HCT116 (cell line): ENCODE measurements around the gene KHDC1L. TPM values are rescaled to one million over a fixed set of nuclear protein-coding genes. Genes with fewer than 3 reads are reported as not detected.
"Not testable (repeated sequence)": the region's sequence is repeated elsewhere in the genome, so short reads cannot be mapped to it uniquely, and the experiment has no call there.

Experiments used
- ATAC-seq: fragments of 200-7000 bp; cut with Tn5 transposase; 2 replicates; pipeline ENCODE4 v1.9.1; 2020; ENCODE audit warnings: mild to moderate bottlenecking, moderate library complexity
- BruUV-seq: library from RNA; stranded (reverse); fragments of 400-500 nt; replicated peaks from 2 replicates; lab custom pipeline; 2021; lab: Mats Ljungman, UMichigan
- CTCF ChIA-PET: fragments of 300-600 bp; sonication (Branson Sonifier 250); formaldehyde crosslinking; loops from one replicate; lab custom pipeline; 2021; ENCODE audit warnings: antibody characterized with exemption; lab: Charles Lee
- POLR2A ChIA-PET: fragments of 300-600, 350-600 bp; sonication (Branson Sonifier 250); formaldehyde crosslinking; loops from one replicate; lab custom pipeline; 2021; ENCODE audit warnings: antibody characterized with exemption; lab: Charles Lee
- RAD21 ChIA-PET, 2 experiments: fragments of 300-600 bp; sonication (Branson Sonifier 250); formaldehyde crosslinking; loops; one replicate each; lab custom pipeline; 2023; ENCODE audit warnings: low total read pairs in 2 of 2; ENCODE audit not compliant: uncharacterized antibody in 2 of 2, unreplicated experiment in 2 of 2, low non-redundant PET in 1 of 2; lab: Charles Lee
- DNase-seq: peaks from one replicate; pipeline ENCODE4 v3.0.0-alpha.2; 2010; ENCODE audit warnings: low read depth, low spot score
- H2AFZ ChIP-seq: fragments of 200-600 bp; shearing (Covaris generic), sonication (generic); 2 replicates; pipeline ENCODE4 v1.6.1; 2017; ENCODE audit warnings: low read depth, mixed run types, mixed read lengths, antibody characterized with exemption, low read length; ENCODE audit not compliant: poor library complexity, severe bottlenecking
- H3K27ac ChIP-seq: 2 replicates; pipeline ENCODE4 v1.5.1; 2012; ENCODE audit warnings: low read depth, low read length
- H3K27me3 ChIP-seq: fragments of 200-600 bp; sonication (generic); 2 replicates; pipeline ENCODE4 v1.6.1; 2016; ENCODE audit warnings: mixed run types, low read length, mixed read lengths; ENCODE audit not compliant: insufficient read depth
- H3K36me3 ChIP-seq, 2 experiments: fragments of 200-500 bp in 1 of 2; fragments of 200-600 bp in 1 of 2; sonication (Bioruptor generic) in 1 of 2; sonication (generic) in 1 of 2; 2 replicates each; pipeline versions ENCODE4 v1.5.1 to v1.6.1; 2014 to 2016; ENCODE audit warnings: low read length in 2 of 2, inconsistent platforms in 1 of 2, mixed read lengths in 1 of 2, mixed run types in 1 of 2; ENCODE audit not compliant: insufficient read depth in 2 of 2, control insufficient read depth in 1 of 2
- H3K4me1 ChIP-seq, 2 experiments: fragments of 200-600 bp in 1 of 2; sonication (generic) in 1 of 2; 2 replicates each; pipeline versions ENCODE4 v1.5.1 to v1.6.1; 2012 to 2017; ENCODE audit warnings: low read length in 2 of 2, inconsistent platforms in 1 of 2, mild to moderate bottlenecking in 1 of 2, mixed read lengths in 1 of 2, mixed run types in 1 of 2, moderate library complexity in 1 of 2; ENCODE audit not compliant: insufficient read depth in 2 of 2, control insufficient read depth in 1 of 2
- H3K4me2 ChIP-seq: fragments of 200-600 bp; sonication (generic); 2 replicates; pipeline ENCODE4 v1.6.1; 2017; ENCODE audit warnings: mixed run types, low read length, mixed read lengths
- H3K4me3 ChIP-seq, 2 experiments: fragments of 200-600 bp in 1 of 2; sonication (generic) in 1 of 2; replicated peaks in 1 of 2; 2 replicates each; pipeline ENCODE4 v1.5.1; 2011 to 2016; ENCODE audit warnings: low read length in 2 of 2, control low read depth in 1 of 2, low read depth in 1 of 2, mild to moderate bottlenecking in 1 of 2, mixed read lengths in 1 of 2, mixed run types in 1 of 2
- H3K79me2 ChIP-seq: fragments of 200-600 bp; sonication (generic); 2 replicates; pipeline ENCODE4 v1.6.1; 2017; ENCODE audit warnings: mild to moderate bottlenecking, mixed run types, low read length, moderate library complexity, mixed read lengths; ENCODE audit not compliant: insufficient read depth
- H3K9ac ChIP-seq: fragments of 200-600 bp; sonication (generic); 2 replicates; pipeline ENCODE4 v1.6.1; 2016; ENCODE audit warnings: low read length, mixed read lengths
- H3K9me2 ChIP-seq: fragments of 200-600 bp; sonication (generic), shearing (Covaris generic); 2 replicates; pipeline ENCODE4 v1.6.1; 2017; ENCODE audit warnings: mixed run types, mild to moderate bottlenecking, moderate library complexity; ENCODE audit not compliant: insufficient read depth
- H3K9me3 ChIP-seq, 2 experiments: fragments of 200-500 bp in 1 of 2; fragments of 200-600 bp in 1 of 2; sonication (Bioruptor generic) in 1 of 2; sonication (generic) in 1 of 2; 2 replicates each; pipeline ENCODE4 v1.6.1; 2014 to 2017; ENCODE audit warnings: low read length in 2 of 2, mixed read lengths in 2 of 2, inconsistent platforms in 1 of 2, low read depth in 1 of 2, mild to moderate bottlenecking in 1 of 2, mixed run types in 1 of 2, moderate library complexity in 1 of 2; ENCODE audit not compliant: control insufficient read depth in 1 of 2, insufficient read depth in 1 of 2
- H4K20me1 ChIP-seq: fragments of 200-600 bp; sonication (generic), shearing (Covaris generic); 2 replicates; pipeline ENCODE4 v1.6.1; 2017; ENCODE audit warnings: mixed run types, mild to moderate bottlenecking, moderate library complexity; ENCODE audit not compliant: insufficient read depth
- EGR1 ChIP-seq: IDR thresholded peaks from 2 replicates; pipeline ENCODE4 v1.6.1; 2012; ENCODE audit warnings: low read depth
- intact Hi-C: fragments of 100-400 bp; cut with micrococcal nuclease; formaldehyde crosslinking; loops from 2 replicates; pipeline ENCODE4 v1.10.0; 2022
- total RNA-seq: library from RNA; stranded (reverse); gene quantifications from one replicate; pipeline ENCODE4 v1.2.1, GENCODE V29; 2021; ENCODE audit not compliant: unreplicated experiment
- TF ChIP-seq, protein P1 (sequence below), 3 experiments: fragments of 200-600 bp in 1 of 3; sonication (generic) in 1 of 3; IDR thresholded peaks in 2 of 3; conservative IDR thresholded peaks in 1 of 3; 2 replicates each; pipeline ENCODE4 v1.5.1; 2012 to 2017; ENCODE audit warnings: low read depth in 2 of 3, low read length in 2 of 3, antibody characterized with exemption in 1 of 3, borderline replicate concordance in 1 of 3, control low read depth in 1 of 3, mild to moderate bottlenecking in 1 of 3, mixed read lengths in 1 of 3, mixed run types in 1 of 3, moderate library complexity in 1 of 3; ENCODE audit not compliant: insufficient read depth in 1 of 3

Gene KHDC1L
- total RNA-seq, 1 experiment from 2014 or later: 5.4 TPM

- POLR2A ChIA-PET: no interaction called here
- no TSS peak for BruUV-seq
- no peaks in the 10 kb centered on the region for H3K9me3 ChIP-seq
- no peak for DNase-seq
- H3K4me1 ChIP-seq: no peaks in the 10 kb centered on the region
- ATAC-seq: peak; percentile 34; the same call in 1 of the 2 replicates
- H4K20me1 ChIP-seq: no peaks in the 10 kb centered on the region
- intact Hi-C loops: no loop called here
- H3K27me3 ChIP-seq: no peaks in the 10 kb centered on the region
- no peak overlapping the region for H3K4me3 ChIP-seq
- no peaks in the 10 kb centered on the region for H3K79me2 ChIP-seq
- CTCF ChIA-PET: no interaction called here
- H3K4me2 ChIP-seq: no peak overlapping the region
- RAD21 ChIA-PET: no interaction called here
- no peak overlapping the region for H3K9ac ChIP-seq
- H3K9me2 ChIP-seq: no peaks in the 10 kb centered on the region
- no peaks in the 10 kb centered on the region for H3K36me3 ChIP-seq
- TF ChIP-seq, protein P1, sequence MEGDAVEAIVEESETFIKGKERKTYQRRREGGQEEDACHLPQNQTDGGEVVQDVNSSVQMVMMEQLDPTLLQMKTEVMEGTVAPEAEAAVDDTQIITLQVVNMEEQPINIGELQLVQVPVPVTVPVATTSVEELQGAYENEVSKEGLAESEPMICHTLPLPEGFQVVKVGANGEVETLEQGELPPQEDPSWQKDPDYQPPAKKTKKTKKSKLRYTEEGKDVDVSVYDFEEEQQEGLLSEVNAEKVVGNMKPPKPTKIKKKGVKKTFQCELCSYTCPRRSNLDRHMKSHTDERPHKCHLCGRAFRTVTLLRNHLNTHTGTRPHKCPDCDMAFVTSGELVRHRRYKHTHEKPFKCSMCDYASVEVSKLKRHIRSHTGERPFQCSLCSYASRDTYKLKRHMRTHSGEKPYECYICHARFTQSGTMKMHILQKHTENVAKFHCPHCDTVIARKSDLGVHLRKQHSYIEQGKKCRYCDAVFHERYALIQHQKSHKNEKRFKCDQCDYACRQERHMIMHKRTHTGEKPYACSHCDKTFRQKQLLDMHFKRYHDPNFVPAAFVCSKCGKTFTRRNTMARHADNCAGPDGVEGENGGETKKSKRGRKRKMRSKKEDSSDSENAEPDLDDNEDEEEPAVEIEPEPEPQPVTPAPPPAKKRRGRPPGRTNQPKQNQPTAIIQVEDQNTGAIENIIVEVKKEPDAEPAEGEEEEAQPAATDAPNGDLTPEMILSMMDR (IDR thresholded peaks at IDR 0.05 in 2 of 3, conservative IDR thresholded peaks at IDR 0.05 in 1 of 3; ENCODE audit: borderline replicate concordance in 1 of 3, insufficient read depth in 1 of 3, low read depth in 2 of 3, low read length in 2 of 3): 0 out of 6 replicates have a peak, but pooled peaks of 1 of the 3 experiments have one; percentile 8
- no peak for TF ChIP-seq EGR1
- no peak overlapping the region for H2AFZ ChIP-seq
- no peak overlapping the region for H3K27ac ChIP-seq
These were observed 33.4 kb upstream of the KHDC1L start for GRCh38 chr6:73258721-73259120.

GRCh38 chr6:73254323-73254722 lies 29.0 kb upstream of the KHDC1L start:
- intact Hi-C loops, H3K79me2 ChIP-seq, H3K9me3 ChIP-seq, H3K27ac ChIP-seq, H2AFZ ChIP-seq, POLR2A ChIA-PET, H3K4me2 ChIP-seq, H3K9me2 ChIP-seq, H3K4me3 ChIP-seq, H4K20me1 ChIP-seq, H3K27me3 ChIP-seq, H3K36me3 ChIP-seq, H3K9ac ChIP-seq, DNase-seq, BruUV-seq, ATAC-seq, CTCF ChIA-PET, RAD21 ChIA-PET, H3K4me1 ChIP-seq: not testable (repeated sequence)
